ENCODE measurements around the gene TXLNA.

TXLNA gene

GRCh38 chr1:32232558-32233304 lies 53.3 kb downstream of the TXLNA start:
- Histone ChIP-seq H3K4me1 (ENCODE audit: control insufficient read depth, insufficient read depth, low read length, poor library complexity, severe bottlenecking) (no peaks in the 10 kb centered on the region), H3K36me3 (ENCODE audit: control insufficient read depth, insufficient read depth, low read length) (peaks cover 53% of the 10 kb centered on the region), H3K9me3 (ENCODE audit: control insufficient read depth, low read length) (no peaks in the 10 kb centered on the region), H3K4me3 (ENCODE audit: extremely low read depth, insufficient read depth, low read length, poor library complexity, severe bottlenecking) (no peak overlapping the region), H3K27ac (ENCODE audit: low read depth, low read length, severe bottlenecking) (no peak overlapping the region)
- 93 to 98% methylated on average over 6 to 7 of the region's 8 CpGs for WGBS, 2 experiments (ENCODE audit: insufficient coverage in 2 of 2)

GRCh38 chr1:32234792-32235191 lies 55.3 kb downstream of the TXLNA start:
- H3K9me3 ChIP-seq (ENCODE audit: control insufficient read depth, low read length): no peaks in the 10 kb centered on the region
- no peak overlapping the region for H3K4me3 ChIP-seq (ENCODE audit: extremely low read depth, insufficient read depth, low read length, poor library complexity, severe bottlenecking)
- H3K36me3 ChIP-seq (ENCODE audit: control insufficient read depth, insufficient read depth, low read length): peaks cover 37% of the 10 kb centered on the region
- WGBS, 2 experiments (ENCODE audit: insufficient coverage in 2 of 2): 90 to 91% methylated on average over 4 to 7 of the region's 7 CpGs
- no peaks in the 10 kb centered on the region for H3K4me1 ChIP-seq (ENCODE audit: control insufficient read depth, insufficient read depth, low read length, poor library complexity, severe bottlenecking)
- H3K27ac ChIP-seq (ENCODE audit: low read depth, low read length, severe bottlenecking): no peak overlapping the region

- WGBS, 2 experiments (ENCODE audit: insufficient coverage in 2 of 2): 50 to 72% methylated on average over 2 of the region's 4 CpGs
- Histone ChIP-seq H3K4me1 (ENCODE audit: control insufficient read depth, insufficient read depth, low read length, poor library complexity, severe bottlenecking) (peaks cover 13% of the 10 kb centered on the region), H3K36me3 (ENCODE audit: control insufficient read depth, insufficient read depth, low read length) (peaks cover 6% of the 10 kb centered on the region), H3K27ac (ENCODE audit: low read depth, low read length, severe bottlenecking) (no peak overlapping the region), H3K4me3 (ENCODE audit: extremely low read depth, insufficient read depth, low read length, poor library complexity, severe bottlenecking) (no peak overlapping the region), H3K9me3 (ENCODE audit: control insufficient read depth, low read length) (no peaks in the 10 kb centered on the region)
Measured at GRCh38 chr1:32239337-32239736, 59.9 kb downstream of the TXLNA start.

GRCh38 chr1:32239790-32240139 lies 60.3 kb downstream of the TXLNA start:
- H3K4me3 ChIP-seq (ENCODE audit: extremely low read depth, insufficient read depth, low read length, poor library complexity, severe bottlenecking): peak overlapping the region; percentile 51
- WGBS, 2 experiments (ENCODE audit: insufficient coverage in 2 of 2): 9 to 15% methylated on average over 19 of the region's 20 CpGs
- H3K27ac ChIP-seq (ENCODE audit: low read depth, low read length, severe bottlenecking): peak overlapping the region; percentile 23

GRCh38 chr1:32240140-32240951 lies 60.9 kb downstream of the TXLNA start:
- peak overlapping the region; percentile 23 for H3K27ac ChIP-seq (ENCODE audit: low read depth, low read length, severe bottlenecking)
- H3K4me1 ChIP-seq (ENCODE audit: control insufficient read depth, insufficient read depth, low read length, poor library complexity, severe bottlenecking): peaks cover 13% of the 10 kb centered on the region
- no peaks in the 10 kb centered on the region for H3K9me3 ChIP-seq (ENCODE audit: control insufficient read depth, low read length)
- no peaks in the 10 kb centered on the region for H3K36me3 ChIP-seq (ENCODE audit: control insufficient read depth, insufficient read depth, low read length)
- WGBS, 2 experiments (ENCODE audit: insufficient coverage in 2 of 2): 0 to 1% methylated on average over 45 to 52 of the region's 62 CpGs
- H3K4me3 ChIP-seq (ENCODE audit: extremely low read depth, insufficient read depth, low read length, poor library complexity, severe bottlenecking): peak overlapping the region; percentile 51

More at GRCh38 chr1:32239790-32240139, 60.3 kb downstream of the TXLNA start:
- Histone ChIP-seq H3K9me3 (ENCODE audit: control insufficient read depth, low read length) (no peaks in the 10 kb centered on the region), H3K4me1 (ENCODE audit: control insufficient read depth, insufficient read depth, low read length, poor library complexity, severe bottlenecking) (peaks cover 13% of the 10 kb centered on the region), H3K36me3 (ENCODE audit: control insufficient read depth, insufficient read depth, low read length) (peaks cover 2% of the 10 kb centered on the region)

GRCh38 chr1:32241001-32241763 lies 61.7 kb downstream of the TXLNA start:
- no peaks in the 10 kb centered on the region for H3K36me3 ChIP-seq (ENCODE audit: control insufficient read depth, insufficient read depth, low read length)
- 0 to 1% methylated on average over 40 to 48 of the region's 55 CpGs for WGBS, 2 experiments (ENCODE audit: insufficient coverage in 2 of 2)
- H3K4me1 ChIP-seq (ENCODE audit: control insufficient read depth, insufficient read depth, low read length, poor library complexity, severe bottlenecking): peaks cover 13% of the 10 kb centered on the region
- H3K9me3 ChIP-seq (ENCODE audit: control insufficient read depth, low read length): no peaks in the 10 kb centered on the region
- H3K4me3 ChIP-seq (ENCODE audit: extremely low read depth, insufficient read depth, low read length, poor library complexity, severe bottlenecking): peak overlapping the region; percentile 51
- peak overlapping the region; percentile 29 for H3K27ac ChIP-seq (ENCODE audit: low read depth, low read length, severe bottlenecking)

GRCh38 chr1:32242341-32242851 lies 62.9 kb downstream of the TXLNA start:
- no peak overlapping the region for H3K4me3 ChIP-seq (ENCODE audit: extremely low read depth, insufficient read depth, low read length, poor library complexity, severe bottlenecking)

GRCh38 chr1:32246888-32247273 lies 67.4 kb downstream of the TXLNA start, which contains the start of gene FAM167B:
TSS of gene FAM167B (plus strand) at chr1:32247222. CDS start at chr1:32247422, 200 bp downstream.
- Histone ChIP-seq H3K36me3 (ENCODE audit: control insufficient read depth, insufficient read depth, low read length) (no peaks in the 10 kb centered on the region), H3K27ac (ENCODE audit: low read depth, low read length, severe bottlenecking) (no peak within 1 kb of the TSS)
- WGBS, 2 experiments (ENCODE audit: insufficient coverage in 2 of 2): 60 to 89% methylated on average over 1 of the region's 3 CpGs

More at GRCh38 chr1:32242341-32242851, 62.9 kb downstream of the TXLNA start:
- Histone ChIP-seq H3K4me1 (ENCODE audit: control insufficient read depth, insufficient read depth, low read length, poor library complexity, severe bottlenecking) (peaks cover 13% of the 10 kb centered on the region), H3K36me3 (ENCODE audit: control insufficient read depth, insufficient read depth, low read length) (no peaks in the 10 kb centered on the region), H3K27ac (ENCODE audit: low read depth, low read length, severe bottlenecking) (no peak overlapping the region), H3K9me3 (ENCODE audit: control insufficient read depth, low read length) (no peaks in the 10 kb centered on the region)
- WGBS, 2 experiments (ENCODE audit: insufficient coverage in 2 of 2): 51 to 100% methylated on average over 2 to 5 of the region's 7 CpGs

GRCh38 chr1:32247452-32247851 lies 68.0 kb downstream of the TXLNA start:
- WGBS, 2 experiments (ENCODE audit: insufficient coverage in 2 of 2): 97% methylated on average over 6 to 11 of the region's 12 CpGs
- Histone ChIP-seq H3K36me3 (ENCODE audit: control insufficient read depth, insufficient read depth, low read length) (no peaks in the 10 kb centered on the region), H3K4me1 (ENCODE audit: control insufficient read depth, insufficient read depth, low read length, poor library complexity, severe bottlenecking) (peaks cover 16% of the 10 kb centered on the region), H3K4me3 (ENCODE audit: extremely low read depth, insufficient read depth, low read length, poor library complexity, severe bottlenecking) (no peak overlapping the region), H3K9me3 (ENCODE audit: control insufficient read depth, low read length) (no peaks in the 10 kb centered on the region), H3K27ac (ENCODE audit: low read depth, low read length, severe bottlenecking) (no peak overlapping the region)

More at GRCh38 chr1:32246888-32247273, 67.4 kb downstream of the TXLNA start, which contains the start of gene FAM167B:
- no peaks in the 10 kb centered on the region for H3K9me3 ChIP-seq (ENCODE audit: control insufficient read depth, low read length)
- H3K4me3 ChIP-seq (ENCODE audit: extremely low read depth, insufficient read depth, low read length, poor library complexity, severe bottlenecking): no peak within 1 kb of the TSS
- H3K4me1 ChIP-seq (ENCODE audit: control insufficient read depth, insufficient read depth, low read length, poor library complexity, severe bottlenecking): peaks cover 18% of the 10 kb centered on the region
